SK-N-SH (cell line): ENCODE measurements around the gene CLTCL1. TPM values are rescaled to one million over a fixed set of nuclear protein-coding genes. Genes with fewer than 3 reads are reported as not detected.

ENCODE experiments used
- CTCF ChIA-PET: fragments of 300-600, 350-600 bp; formaldehyde crosslinking; extraction: SDS; loops from one replicate; lab custom pipeline; 2021; lab: Yijun Ruan, JAX
- POLR2A ChIA-PET: fragments of 350-600 bp; sonication (Branson Sonifier 250); formaldehyde crosslinking; extraction: SDS; loops from one replicate; lab custom pipeline; 2020; ENCODE audit warnings: antibody characterized with exemption, inconsistent platforms; lab: Yijun Ruan, JAX
- DNase-seq: peaks from one replicate; pipeline ENCODE4 v3.0.0; 2012
- H2AFZ ChIP-seq: fragments of 200-600 bp; sonication (generic); 2 replicates; pipeline ENCODE4 v1.8.1; 2016; ENCODE audit warnings: antibody characterized with exemption, mild to moderate bottlenecking, low read depth
- H3F3A ChIP-seq: fragments of 200-600 bp; sonication (generic); replicated peaks from 2 replicates; pipeline ENCODE3; 2016; ENCODE audit warnings: antibody characterized with exemption, mild to moderate bottlenecking; ENCODE audit not compliant: insufficient read depth
- H3K27ac ChIP-seq, 2 experiments: fragments of 200-500 bp in 1 of 2; fragments of 200-600 bp in 1 of 2; sonication (Bioruptor generic) in 1 of 2; sonication (generic), shearing (Covaris generic) in 1 of 2; 2 replicates each; pipeline versions ENCODE4 v1.5.1 to v1.6.1; 2014 to 2016; ENCODE audit warnings: low read depth in 2 of 2, inconsistent platforms in 1 of 2, low read length in 1 of 2, mild to moderate bottlenecking in 1 of 2, mixed read lengths in 1 of 2
- H3K27me3 ChIP-seq: fragments of 200-600 bp; sonication (generic), shearing (Covaris generic); 2 replicates; pipeline ENCODE4 v1.6.1; 2016; ENCODE audit warnings: mixed run types; ENCODE audit not compliant: insufficient read depth
- H3K36me3 ChIP-seq, 2 experiments: fragments of 200-500 bp in 1 of 2; fragments of 200-600 bp in 1 of 2; sonication (Bioruptor generic) in 1 of 2; sonication (generic) in 1 of 2; replicated peaks in 1 of 2; 2 replicates each; pipeline versions ENCODE3 to v1.5.1; 2014 to 2016; ENCODE audit warnings: low read length in 1 of 2, mild to moderate bottlenecking in 1 of 2; ENCODE audit not compliant: insufficient read depth in 2 of 2, control insufficient read depth in 1 of 2
- H3K4me1 ChIP-seq, 2 experiments: fragments of 200-500 bp in 1 of 2; fragments of 200-600 bp in 1 of 2; sonication (Bioruptor generic) in 1 of 2; sonication (generic), shearing (Covaris generic) in 1 of 2; 2 replicates each; pipeline versions ENCODE4 v1.5.1 to v1.6.1; 2014 to 2016; ENCODE audit warnings: low read depth in 1 of 2, low read length in 1 of 2, mixed run types in 1 of 2; ENCODE audit not compliant: insufficient read depth in 2 of 2, control insufficient read depth in 1 of 2
- H3K4me2 ChIP-seq: fragments of 200-600 bp; sonication (generic), shearing (Covaris generic); 2 replicates; pipeline ENCODE4 v1.6.1; 2017; ENCODE audit warnings: mixed run types
- H3K4me3 ChIP-seq, 2 experiments: fragments of 200-500 bp in 1 of 2; fragments of 200-600 bp in 1 of 2; sonication (Bioruptor generic) in 1 of 2; sonication (generic), shearing (Covaris generic) in 1 of 2; 2 replicates each; pipeline versions ENCODE4 v1.5.1 to v1.8.1; 2014 to 2016; ENCODE audit warnings: low read depth in 2 of 2, inconsistent platforms in 1 of 2, low read length in 1 of 2, mild to moderate bottlenecking in 1 of 2, mixed read lengths in 1 of 2, moderate library complexity in 1 of 2
- H3K79me2 ChIP-seq: fragments of 200-600 bp; sonication (generic); 2 replicates; pipeline ENCODE4 v1.8.1; 2017; ENCODE audit warnings: mild to moderate bottlenecking; ENCODE audit not compliant: insufficient read depth
- H3K9ac ChIP-seq: fragments of 200-600 bp; sonication (generic); 2 replicates; pipeline ENCODE4 v1.6.1; 2017; ENCODE audit warnings: mixed run types
- H3K9me2 ChIP-seq: fragments of 200-600 bp; sonication (generic); 2 replicates; pipeline ENCODE4 v1.6.1; 2017; ENCODE audit warnings: mixed run types
- H3K9me3 ChIP-seq: fragments of 200-600 bp; sonication (generic); 2 replicates; pipeline ENCODE4 v1.6.1; 2017; ENCODE audit warnings: mixed run types, mild to moderate bottlenecking, moderate library complexity
- H4K20me1 ChIP-seq: fragments of 200-600 bp; sonication (generic); 2 replicates; pipeline ENCODE4 v1.6.1; 2017; ENCODE audit warnings: mild to moderate bottlenecking, mixed run types; ENCODE audit not compliant: insufficient read depth
- CHD2 ChIP-seq: fragments of 150-350 bp; IDR thresholded peaks from 2 replicates; pipeline ENCODE4 v1.6.1; 2018; ENCODE audit warnings: low read length; ENCODE audit not compliant: partially characterized antibody
- FOXM1 ChIP-seq: IDR thresholded peaks from 2 replicates; pipeline ENCODE4 v1.4.0; 2012; ENCODE audit warnings: low read depth, mild to moderate bottlenecking
- GABPA ChIP-seq: IDR thresholded peaks from 2 replicates; pipeline ENCODE4 v1.4.0; 2012; ENCODE audit warnings: low read depth, mild to moderate bottlenecking
- JUND ChIP-seq: IDR thresholded peaks from 2 replicates; pipeline ENCODE4 v1.4.0; 2012
- MXI1 ChIP-seq: IDR thresholded peaks from 2 replicates; pipeline ENCODE4 v1.6.1; 2012; ENCODE audit warnings: mild to moderate bottlenecking, low read depth, low read length, improper control_type of control experiment
- NFIC ChIP-seq: IDR thresholded peaks from 2 replicates; pipeline ENCODE4 v1.4.0; 2012; ENCODE audit warnings: borderline replicate concordance
- NRF1 ChIP-seq: IDR thresholded peaks from 2 replicates; pipeline ENCODE4 v1.6.1; 2012; ENCODE audit warnings: low read depth, mild to moderate bottlenecking, low read length
- RCOR1 ChIP-seq: fragments of 150-350 bp; IDR thresholded peaks from 2 replicates; pipeline ENCODE4 v1.6.1; 2017; ENCODE audit warnings: antibody characterized with exemption, low read length
- SIN3A ChIP-seq: IDR thresholded peaks from 2 replicates; pipeline ENCODE4 v1.6.1; 2012; ENCODE audit warnings: low read depth, mild to moderate bottlenecking, low read length, moderate library complexity, borderline replicate concordance
- WGBS: methylation state at CpG from one replicate; pipeline ENCODE4 v1.1.6; 2017; ENCODE audit warnings: low lambda C conversion rate; 5-methylcytosine and 5-hydroxymethylcytosine counted together
- polyA plus RNA-seq, 3 experiments: library from polyadenylated mRNA; depleted of rRNA; stranded (reverse); fragments of >200 nt; gene quantifications; 2 replicates each; pipeline ENCODE4 v1.2.3, GENCODE V29; 2012
- TF ChIP-seq, protein P1 (sequence below): IDR thresholded peaks from 2 replicates; pipeline ENCODE4; 2012
- TF ChIP-seq, protein P2 (sequence below): IDR thresholded peaks from 2 replicates; pipeline ENCODE4 v1.4.0; 2012; ENCODE audit warnings: low read depth
- TF ChIP-seq, protein P3 (sequence below): IDR thresholded peaks from 2 replicates; pipeline ENCODE4 v1.4.0; 2012; ENCODE audit warnings: low read depth, borderline replicate concordance
- TF ChIP-seq, protein P4 (sequence below): IDR thresholded peaks from 2 replicates; pipeline ENCODE4 v1.6.1; 2012; ENCODE audit warnings: mild to moderate bottlenecking, low read depth, low read length, moderate library complexity
- TF ChIP-seq, protein P5 (sequence below): fragments of 150-350 bp; IDR thresholded peaks from 2 replicates; pipeline ENCODE4 v1.6.1; 2016; ENCODE audit warnings: mild to moderate bottlenecking, low read depth, low read length

Gene CLTCL1
- polyA plus RNA-seq, 1 of the 3 experiments (the other 2 are of a cell fraction): 6.7 TPM

DNA sequence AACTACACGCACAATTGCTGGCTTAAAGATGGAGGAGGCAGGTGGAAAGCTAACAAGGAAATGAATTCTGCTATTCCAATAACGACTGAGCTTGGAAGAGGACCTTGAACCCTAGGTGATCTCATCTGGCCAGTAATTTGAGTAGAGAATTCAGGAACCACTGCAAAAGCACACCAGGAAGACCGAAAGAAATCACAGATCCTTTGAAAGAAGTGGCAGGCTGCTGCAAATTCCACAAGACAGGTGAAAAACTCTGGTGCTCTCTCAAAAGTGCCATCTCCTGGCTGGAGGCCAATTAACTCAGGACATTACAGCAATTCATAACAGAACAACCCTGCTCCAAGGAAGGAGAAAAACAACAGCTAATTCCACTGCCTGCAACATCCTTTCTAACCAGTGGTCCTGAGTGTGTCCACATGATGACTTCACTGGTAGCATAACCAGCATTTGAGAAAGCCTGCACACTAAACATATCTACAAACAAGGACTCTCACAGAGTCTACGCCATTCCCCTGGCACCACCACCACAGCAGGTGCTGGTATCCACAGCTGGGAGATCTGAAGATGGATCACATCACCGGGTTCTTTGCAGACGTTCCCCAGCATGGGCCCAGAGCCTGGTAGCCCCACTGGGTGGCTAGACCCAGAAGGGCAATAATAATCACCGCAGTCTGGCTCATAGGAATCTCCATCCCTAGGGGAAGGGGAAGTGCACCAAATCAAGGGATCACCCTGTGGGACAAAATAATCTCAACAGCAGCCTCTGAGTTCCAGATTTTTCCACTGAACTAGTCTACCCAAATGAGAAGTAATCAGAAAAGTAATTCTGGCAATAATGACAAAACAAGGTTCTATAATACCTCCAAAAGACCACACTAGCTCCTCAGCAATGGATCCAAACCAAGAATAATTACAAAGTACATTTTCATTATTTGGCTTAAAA is 44.9 kb upstream of the CLTCL1 start:
- Histone ChIP-seq H4K20me1 (no peaks in the 10 kb centered on the region), H3K9ac (no peak overlapping the region), H3K79me2 (0 out of 2 replicates have a peak, but pooled peaks cover 6% of the 10 kb centered on the region), H3K4me2 (no peak overlapping the region), H3K27me3 (no peaks in the 10 kb centered on the region), H3K9me2 (no peaks in the 10 kb centered on the region), H3K36me3 (peaks cover 18 to 75% of the 10 kb centered on the region in 2 experiments), H3K9me3 (peaks cover 14% of the 10 kb centered on the region), H3K27ac (no peak overlapping the region), H3F3A (no peaks in the 10 kb centered on the region), H3K4me1 (no peaks in the 10 kb centered on the region), H3K4me3 (no peak overlapping the region; a peak in 1 of 4 replicates), H2AFZ (no peak overlapping the region)
- WGBS: 99% methylated on average over 7 of the region's 7 CpGs
- CTCF ChIA-PET: interaction anchor here (1.5 to 2.0 kb wide), 2 partner anchors 36 to 157 kb away, joined by 4 to 5 read pairs; no protein-coding TSS in a partner anchor
- no peak for DNase-seq
- TF ChIP-seq FOXM1 (no peak), CHD2 (no peak), GABPA (no peak), NRF1 (no peak), RCOR1 (no peak), JUND (no peak), SIN3A (no peak), NFIC (no peak), MXI1 (no peak)
- TF ChIP-seq, protein P1, sequence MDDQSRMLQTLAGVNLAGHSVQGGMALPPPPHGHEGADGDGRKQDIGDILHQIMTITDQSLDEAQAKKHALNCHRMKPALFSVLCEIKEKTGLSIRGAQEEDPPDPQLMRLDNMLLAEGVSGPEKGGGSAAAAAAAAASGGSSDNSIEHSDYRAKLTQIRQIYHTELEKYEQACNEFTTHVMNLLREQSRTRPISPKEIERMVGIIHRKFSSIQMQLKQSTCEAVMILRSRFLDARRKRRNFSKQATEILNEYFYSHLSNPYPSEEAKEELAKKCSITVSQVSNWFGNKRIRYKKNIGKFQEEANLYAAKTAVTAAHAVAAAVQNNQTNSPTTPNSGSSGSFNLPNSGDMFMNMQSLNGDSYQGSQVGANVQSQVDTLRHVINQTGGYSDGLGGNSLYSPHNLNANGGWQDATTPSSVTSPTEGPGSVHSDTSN: no peak
- TF ChIP-seq, protein P2, sequence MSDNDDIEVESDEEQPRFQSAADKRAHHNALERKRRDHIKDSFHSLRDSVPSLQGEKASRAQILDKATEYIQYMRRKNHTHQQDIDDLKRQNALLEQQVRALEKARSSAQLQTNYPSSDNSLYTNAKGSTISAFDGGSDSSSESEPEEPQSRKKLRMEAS: no peak
- TF ChIP-seq, protein P3, sequence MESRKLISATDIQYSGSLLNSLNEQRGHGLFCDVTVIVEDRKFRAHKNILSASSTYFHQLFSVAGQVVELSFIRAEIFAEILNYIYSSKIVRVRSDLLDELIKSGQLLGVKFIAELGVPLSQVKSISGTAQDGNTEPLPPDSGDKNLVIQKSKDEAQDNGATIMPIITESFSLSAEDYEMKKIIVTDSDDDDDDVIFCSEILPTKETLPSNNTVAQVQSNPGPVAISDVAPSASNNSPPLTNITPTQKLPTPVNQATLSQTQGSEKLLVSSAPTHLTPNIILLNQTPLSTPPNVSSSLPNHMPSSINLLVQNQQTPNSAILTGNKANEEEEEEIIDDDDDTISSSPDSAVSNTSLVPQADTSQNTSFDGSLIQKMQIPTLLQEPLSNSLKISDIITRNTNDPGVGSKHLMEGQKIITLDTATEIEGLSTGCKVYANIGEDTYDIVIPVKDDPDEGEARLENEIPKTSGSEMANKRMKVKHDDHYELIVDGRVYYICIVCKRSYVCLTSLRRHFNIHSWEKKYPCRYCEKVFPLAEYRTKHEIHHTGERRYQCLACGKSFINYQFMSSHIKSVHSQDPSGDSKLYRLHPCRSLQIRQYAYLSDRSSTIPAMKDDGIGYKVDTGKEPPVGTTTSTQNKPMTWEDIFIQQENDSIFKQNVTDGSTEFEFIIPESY: no peak
- POLR2A ChIA-PET: no interaction called here

DNA sequence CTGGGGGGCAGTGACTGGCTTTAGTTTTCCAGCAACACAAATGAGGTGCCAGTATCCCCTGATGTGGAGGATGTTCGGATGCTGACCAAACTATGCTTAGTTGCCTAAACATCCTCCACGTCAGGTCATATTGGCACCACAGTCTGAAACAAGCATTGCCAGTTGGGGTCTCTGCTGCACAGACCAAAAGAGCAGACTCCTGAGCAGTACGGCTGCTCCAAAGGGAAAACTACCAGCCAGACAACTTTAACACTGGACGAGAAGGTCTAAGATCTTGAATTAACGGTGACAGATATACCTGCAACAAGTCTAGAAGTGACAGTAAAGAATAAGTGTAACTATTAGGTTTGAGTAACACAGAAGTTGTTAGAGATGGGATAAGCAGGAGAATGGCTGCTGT is 40.5 kb upstream of the CLTCL1 start:
- Histone ChIP-seq H3K27ac (no peak overlapping the region), H3F3A (no peaks in the 10 kb centered on the region), H2AFZ (no peak overlapping the region), H3K9me2 (no peaks in the 10 kb centered on the region), H3K4me2 (no peak overlapping the region), H3K4me3 (no peak overlapping the region), H3K9ac (no peak overlapping the region), H3K79me2 (no peaks in the 10 kb centered on the region), H3K36me3 (peaks cover 39 to 55% of the 10 kb centered on the region in 2 experiments), H3K9me3 (0 out of 2 replicates have a peak, but pooled peaks cover 9% of the 10 kb centered on the region), H3K4me1 (no peaks in the 10 kb centered on the region), H3K27me3 (no peaks in the 10 kb centered on the region), H4K20me1 (no peaks in the 10 kb centered on the region)
- 94% methylated on average over 4 of the region's 5 CpGs for WGBS
- ChIA-PET POLR2A (no interaction called here), CTCF (no interaction called here)
- no peak for DNase-seq
- TF ChIP-seq, protein P4, sequence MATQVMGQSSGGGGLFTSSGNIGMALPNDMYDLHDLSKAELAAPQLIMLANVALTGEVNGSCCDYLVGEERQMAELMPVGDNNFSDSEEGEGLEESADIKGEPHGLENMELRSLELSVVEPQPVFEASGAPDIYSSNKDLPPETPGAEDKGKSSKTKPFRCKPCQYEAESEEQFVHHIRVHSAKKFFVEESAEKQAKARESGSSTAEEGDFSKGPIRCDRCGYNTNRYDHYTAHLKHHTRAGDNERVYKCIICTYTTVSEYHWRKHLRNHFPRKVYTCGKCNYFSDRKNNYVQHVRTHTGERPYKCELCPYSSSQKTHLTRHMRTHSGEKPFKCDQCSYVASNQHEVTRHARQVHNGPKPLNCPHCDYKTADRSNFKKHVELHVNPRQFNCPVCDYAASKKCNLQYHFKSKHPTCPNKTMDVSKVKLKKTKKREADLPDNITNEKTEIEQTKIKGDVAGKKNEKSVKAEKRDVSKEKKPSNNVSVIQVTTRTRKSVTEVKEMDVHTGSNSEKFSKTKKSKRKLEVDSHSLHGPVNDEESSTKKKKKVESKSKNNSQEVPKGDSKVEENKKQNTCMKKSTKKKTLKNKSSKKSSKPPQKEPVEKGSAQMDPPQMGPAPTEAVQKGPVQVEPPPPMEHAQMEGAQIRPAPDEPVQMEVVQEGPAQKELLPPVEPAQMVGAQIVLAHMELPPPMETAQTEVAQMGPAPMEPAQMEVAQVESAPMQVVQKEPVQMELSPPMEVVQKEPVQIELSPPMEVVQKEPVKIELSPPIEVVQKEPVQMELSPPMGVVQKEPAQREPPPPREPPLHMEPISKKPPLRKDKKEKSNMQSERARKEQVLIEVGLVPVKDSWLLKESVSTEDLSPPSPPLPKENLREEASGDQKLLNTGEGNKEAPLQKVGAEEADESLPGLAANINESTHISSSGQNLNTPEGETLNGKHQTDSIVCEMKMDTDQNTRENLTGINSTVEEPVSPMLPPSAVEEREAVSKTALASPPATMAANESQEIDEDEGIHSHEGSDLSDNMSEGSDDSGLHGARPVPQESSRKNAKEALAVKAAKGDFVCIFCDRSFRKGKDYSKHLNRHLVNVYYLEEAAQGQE: no peak
- TF ChIP-seq, protein P5, sequence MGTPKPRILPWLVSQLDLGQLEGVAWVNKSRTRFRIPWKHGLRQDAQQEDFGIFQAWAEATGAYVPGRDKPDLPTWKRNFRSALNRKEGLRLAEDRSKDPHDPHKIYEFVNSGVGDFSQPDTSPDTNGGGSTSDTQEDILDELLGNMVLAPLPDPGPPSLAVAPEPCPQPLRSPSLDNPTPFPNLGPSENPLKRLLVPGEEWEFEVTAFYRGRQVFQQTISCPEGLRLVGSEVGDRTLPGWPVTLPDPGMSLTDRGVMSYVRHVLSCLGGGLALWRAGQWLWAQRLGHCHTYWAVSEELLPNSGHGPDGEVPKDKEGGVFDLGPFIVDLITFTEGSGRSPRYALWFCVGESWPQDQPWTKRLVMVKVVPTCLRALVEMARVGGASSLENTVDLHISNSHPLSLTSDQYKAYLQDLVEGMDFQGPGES: no peak
- TF ChIP-seq, protein P1: no peak
